OCI-LY3 (cell line): ENCODE data around the gene ARHGEF11.

Source experiments
- H2AFZ ChIP-seq: fragments of 200-600, 300-600 bp; shearing (Covaris generic); 2 replicates; pipeline ENCODE4 v1.6.0; 2014; ENCODE audit warnings: antibody characterized with exemption, low read depth, low read length
- H3K27ac ChIP-seq: fragments of 200-600, 300-600 bp; sonication (generic); 2 replicates; pipeline ENCODE4 v1.5.1; 2014; ENCODE audit warnings: mild to moderate bottlenecking, low read length, moderate library complexity, mixed read lengths
- H3K27me3 ChIP-seq: fragments of 200-600, 300-600 bp; sonication (generic); 2 replicates; pipeline ENCODE4 v1.6.1; 2014; ENCODE audit warnings: low read depth, low read length, mixed read lengths
- H3K36me3 ChIP-seq: fragments of 200-600, 300-600 bp; sonication (generic); replicated peaks from 2 replicates; pipeline ENCODE3; 2014; ENCODE audit warnings: low read depth, low read length, mixed read lengths
- H3K4me1 ChIP-seq: fragments of 300-600, 200-600 bp; sonication (generic); 2 replicates; pipeline ENCODE4 v1.6.1; 2014; ENCODE audit warnings: low read length, mixed read lengths
- H3K4me2 ChIP-seq: fragments of 200-600, 300-600 bp; sonication (generic); 2 replicates; pipeline ENCODE4 v1.6.1; 2014; ENCODE audit warnings: low read length, mixed read lengths
- H3K4me3 ChIP-seq: fragments of 300-600, 200-600 bp; sonication (generic); 2 replicates; pipeline ENCODE4 v1.5.1; 2014; ENCODE audit warnings: antibody characterized with exemption, mild to moderate bottlenecking, low read length, moderate library complexity
- H3K79me2 ChIP-seq: fragments of 300-600, 200-600 bp; shearing (Covaris generic); 2 replicates; pipeline ENCODE4 v1.6.1; 2014; ENCODE audit warnings: mild to moderate bottlenecking, low read length, mixed read lengths
- H3K9ac ChIP-seq: fragments of 300-600, 200-600 bp; shearing (Covaris generic); 2 replicates; pipeline ENCODE4 v1.6.0; 2014; ENCODE audit warnings: mild to moderate bottlenecking, low read length, moderate library complexity
- H3K9me3 ChIP-seq: fragments of 200-600, 300-600 bp; shearing (Covaris generic); 2 replicates; pipeline ENCODE4 v1.6.1; 2014; ENCODE audit warnings: low read length, mixed read lengths; ENCODE audit not compliant: insufficient read depth
- H4K20me1 ChIP-seq: fragments of 200-600, 300-600 bp; sonication (generic); 2 replicates; pipeline ENCODE4 v1.6.1; 2016; ENCODE audit warnings: low read length, mixed read lengths; ENCODE audit not compliant: insufficient read depth
- EZH2phosphoT487 ChIP-seq: fragments of 200-600 bp; shearing (Covaris generic); IDR thresholded peaks from 2 replicates; pipeline ENCODE4 v1.6.1; 2018; ENCODE audit warnings: antibody characterized with exemption, mixed run types, low read depth
- TF ChIP-seq, protein P1 (sequence below): fragments of 200-600, 300-600 bp; sonication (generic); IDR thresholded peaks from 2 replicates; pipeline ENCODE4 v1.5.1; 2014; ENCODE audit warnings: antibody characterized with exemption, low read length, low read depth

ARHGEF11 gene

DNA sequence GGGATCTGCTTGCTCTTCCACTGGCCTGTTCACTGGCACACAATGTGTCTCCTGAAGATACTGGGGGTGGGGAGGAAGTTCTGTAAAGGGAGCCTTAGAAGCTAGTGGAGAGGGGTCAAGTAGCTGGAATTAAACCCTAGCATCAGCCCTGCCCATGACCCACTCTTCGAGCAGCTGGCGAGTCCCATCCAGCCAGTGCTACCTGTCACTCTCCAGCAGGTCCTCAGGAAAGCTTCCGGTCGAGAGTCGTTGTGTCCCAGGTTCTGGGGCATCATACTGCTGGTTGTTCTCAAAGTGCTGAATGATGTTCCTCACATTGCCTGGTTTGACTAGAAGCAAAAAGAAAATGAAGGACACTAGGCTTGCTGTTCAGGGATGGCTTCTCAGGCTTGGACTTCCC lies 94.2 kb downstream of the ARHGEF11 start:
- H3K9me3 ChIP-seq: no peaks in the 10 kb centered on the region
- no peak overlapping the region for H3K9ac ChIP-seq
- H3K4me1 ChIP-seq: no peaks in the 10 kb centered on the region
- H3K4me3 ChIP-seq: no peak overlapping the region
- peaks cover 33% of the 10 kb centered on the region for H3K36me3 ChIP-seq
- no peak overlapping the region for H3K27ac ChIP-seq
- no peak overlapping the region for H3K4me2 ChIP-seq
- no peaks in the 10 kb centered on the region for H3K27me3 ChIP-seq
- no peak for TF ChIP-seq EZH2phosphoT487
- TF ChIP-seq, protein P1, sequence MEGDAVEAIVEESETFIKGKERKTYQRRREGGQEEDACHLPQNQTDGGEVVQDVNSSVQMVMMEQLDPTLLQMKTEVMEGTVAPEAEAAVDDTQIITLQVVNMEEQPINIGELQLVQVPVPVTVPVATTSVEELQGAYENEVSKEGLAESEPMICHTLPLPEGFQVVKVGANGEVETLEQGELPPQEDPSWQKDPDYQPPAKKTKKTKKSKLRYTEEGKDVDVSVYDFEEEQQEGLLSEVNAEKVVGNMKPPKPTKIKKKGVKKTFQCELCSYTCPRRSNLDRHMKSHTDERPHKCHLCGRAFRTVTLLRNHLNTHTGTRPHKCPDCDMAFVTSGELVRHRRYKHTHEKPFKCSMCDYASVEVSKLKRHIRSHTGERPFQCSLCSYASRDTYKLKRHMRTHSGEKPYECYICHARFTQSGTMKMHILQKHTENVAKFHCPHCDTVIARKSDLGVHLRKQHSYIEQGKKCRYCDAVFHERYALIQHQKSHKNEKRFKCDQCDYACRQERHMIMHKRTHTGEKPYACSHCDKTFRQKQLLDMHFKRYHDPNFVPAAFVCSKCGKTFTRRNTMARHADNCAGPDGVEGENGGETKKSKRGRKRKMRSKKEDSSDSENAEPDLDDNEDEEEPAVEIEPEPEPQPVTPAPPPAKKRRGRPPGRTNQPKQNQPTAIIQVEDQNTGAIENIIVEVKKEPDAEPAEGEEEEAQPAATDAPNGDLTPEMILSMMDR: no peak
- H2AFZ ChIP-seq: no peak overlapping the region
- no peaks in the 10 kb centered on the region for H3K79me2 ChIP-seq
- H4K20me1 ChIP-seq: 0 out of 2 replicates have a peak, but pooled peaks cover 4% of the 10 kb centered on the region

GRCh38 chr1:156949127-156949526 lies 96.4 kb downstream of the ARHGEF11 start:
- H4K20me1 ChIP-seq: 0 out of 2 replicates have a peak, but pooled peaks cover 4% of the 10 kb centered on the region
- H3K36me3 ChIP-seq: peaks cover 53% of the 10 kb centered on the region

GRCh38 chr1:156948708-156949107 lies 96.8 kb downstream of the ARHGEF11 start:
- Histone ChIP-seq H3K4me1 (no peaks in the 10 kb centered on the region), H3K27me3 (no peaks in the 10 kb centered on the region), H3K79me2 (no peaks in the 10 kb centered on the region), H3K9me3 (no peaks in the 10 kb centered on the region), H2AFZ (no peak overlapping the region), H3K9ac (no peak overlapping the region), H4K20me1 (0 out of 2 replicates have a peak, but pooled peaks cover 4% of the 10 kb centered on the region), H3K27ac (no peak overlapping the region), H3K4me2 (no peak overlapping the region), H3K4me3 (no peak overlapping the region), H3K36me3 (peaks cover 57% of the 10 kb centered on the region)
- TF ChIP-seq, protein P1: no peak; the same call in 1 of the 2 replicates
- TF ChIP-seq EZH2phosphoT487: no peak

More at GRCh38 chr1:156949127-156949526, 96.4 kb downstream of the ARHGEF11 start:
- H2AFZ ChIP-seq: no peak overlapping the region
- H3K27me3 ChIP-seq: no peaks in the 10 kb centered on the region
- H3K79me2 ChIP-seq: no peaks in the 10 kb centered on the region
- H3K4me1 ChIP-seq: no peaks in the 10 kb centered on the region
- no peak overlapping the region for H3K4me3 ChIP-seq
- no peak overlapping the region for H3K4me2 ChIP-seq
- H3K9me3 ChIP-seq: no peaks in the 10 kb centered on the region
- TF ChIP-seq EZH2phosphoT487: no peak
- TF ChIP-seq, protein P1: no peak
- no peak overlapping the region for H3K9ac ChIP-seq
- no peak overlapping the region for H3K27ac ChIP-seq

DNA sequence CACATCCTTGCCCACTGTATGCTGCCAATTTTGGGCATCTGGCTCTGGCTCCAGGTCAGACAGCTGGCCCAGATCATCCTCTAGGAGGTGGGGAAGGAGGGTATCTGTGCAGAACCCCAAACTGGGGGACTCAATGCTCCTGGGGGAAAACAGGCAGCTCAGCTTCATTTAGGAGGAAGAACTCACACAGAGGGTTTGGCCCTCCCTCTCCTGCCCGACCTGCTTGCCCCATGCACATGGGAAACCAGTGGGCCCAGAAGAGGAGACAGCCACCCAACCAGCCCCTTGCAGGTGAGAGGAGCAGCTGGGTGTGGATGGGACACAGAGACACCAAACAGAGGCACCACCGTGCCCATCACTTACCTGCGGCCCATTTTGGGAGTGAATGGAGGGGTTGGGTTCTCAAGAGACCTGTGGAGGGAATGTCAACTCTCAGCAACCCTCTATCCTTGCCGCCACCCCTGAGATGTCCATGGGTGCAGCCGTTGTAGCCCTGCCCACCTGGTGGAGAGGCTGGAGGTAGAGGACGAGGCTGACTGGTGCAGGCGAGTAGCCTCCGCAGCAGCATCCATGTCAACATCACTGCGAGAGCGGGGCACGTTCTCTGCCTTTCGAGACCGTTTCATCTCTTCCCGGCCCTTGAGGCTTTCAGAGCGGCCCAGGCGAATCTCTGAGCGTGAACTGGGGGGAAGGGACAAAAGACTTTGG lies 97.6 kb downstream of the ARHGEF11 start:
- Histone ChIP-seq H2AFZ (no peak overlapping the region), H3K4me1 (no peaks in the 10 kb centered on the region), H3K9me3 (no peaks in the 10 kb centered on the region), H3K27me3 (no peaks in the 10 kb centered on the region), H3K9ac (no peak overlapping the region), H3K4me3 (no peak overlapping the region), H3K4me2 (no peak overlapping the region), H4K20me1 (0 out of 2 replicates have a peak, but pooled peaks cover 4% of the 10 kb centered on the region), H3K79me2 (no peaks in the 10 kb centered on the region), H3K27ac (no peak overlapping the region), H3K36me3 (peaks cover 60% of the 10 kb centered on the region)
- TF ChIP-seq, protein P1: no peak
- TF ChIP-seq EZH2phosphoT487: no peak
